Osteoblast (primary cell): ENCODE measurements around the gene NRDC. TPM values are rescaled to one million over a fixed set of nuclear protein-coding genes. Genes with fewer than 3 reads are reported as not detected.

Source experiments
- DNase-seq: peaks from one replicate; pipeline ENCODE4 v3.0.0; 2011; ENCODE audit warnings: low spot score, mixed read lengths; ENCODE audit not compliant: insufficient read length; ENCODE audit errors: missing footprints
- H2AFZ ChIP-seq: 2 replicates; pipeline ENCODE4 v1.6.0; 2011; ENCODE audit warnings: mild to moderate bottlenecking, low read length
- H3K27ac ChIP-seq: 2 replicates; pipeline ENCODE4 v1.5.1; 2011; ENCODE audit warnings: mild to moderate bottlenecking, low read depth, low read length, moderate library complexity
- H3K27me3 ChIP-seq: 2 replicates; pipeline ENCODE4 v1.6.0; 2012; ENCODE audit warnings: mild to moderate bottlenecking, control low read depth, inconsistent platforms, low read length, moderate library complexity; ENCODE audit not compliant: insufficient read depth
- H3K36me3 ChIP-seq: 2 replicates; pipeline ENCODE4 v1.5.1; 2011; ENCODE audit warnings: mild to moderate bottlenecking, low read length, control low read depth, moderate library complexity; ENCODE audit not compliant: insufficient read depth
- H3K4me1 ChIP-seq: 2 replicates; pipeline ENCODE4 v1.5.1; 2011; ENCODE audit warnings: mild to moderate bottlenecking, low read length, control low read depth, moderate library complexity; ENCODE audit not compliant: insufficient read depth
- H3K4me2 ChIP-seq: 2 replicates; pipeline ENCODE4 v1.6.0; 2011; ENCODE audit warnings: mild to moderate bottlenecking, low read length; ENCODE audit not compliant: insufficient read depth
- H3K4me3 ChIP-seq: fragments of 200-600 bp; sonication (generic); 3 replicates; pipeline ENCODE4 v1.5.1; 2012; ENCODE audit warnings: mild to moderate bottlenecking, low read length, inconsistent platforms; ENCODE audit not compliant: insufficient read depth
- H3K79me2 ChIP-seq: 2 replicates; pipeline ENCODE4 v1.6.0; 2012; ENCODE audit warnings: mild to moderate bottlenecking, low read length, control low read depth, inconsistent platforms; ENCODE audit not compliant: insufficient read depth
- H3K9me3 ChIP-seq: 2 replicates; pipeline ENCODE4 v1.5.1; 2011; ENCODE audit warnings: low read depth, low read length, control low read depth
- H4K20me1 ChIP-seq: 2 replicates; pipeline ENCODE4 v1.6.0; 2012; ENCODE audit warnings: mild to moderate bottlenecking, low read length, control low read depth; ENCODE audit not compliant: insufficient read depth
- CTCF ChIP-seq: IDR thresholded peaks from 2 replicates; pipeline ENCODE4 v1.5.1; 2011; ENCODE audit warnings: mild to moderate bottlenecking, low read depth, low read length, moderate library complexity; ENCODE audit errors: extremely low read depth
- total RNA-seq: library from RNA; depleted of rRNA; stranded (reverse); fragments of >200 nt; gene quantifications from 2 replicates; pipeline ENCODE4 v1.2.3, GENCODE V29; 2012

Gene NRDC
- total RNA-seq, 1 donor, result 81.4 TPM

DNA sequence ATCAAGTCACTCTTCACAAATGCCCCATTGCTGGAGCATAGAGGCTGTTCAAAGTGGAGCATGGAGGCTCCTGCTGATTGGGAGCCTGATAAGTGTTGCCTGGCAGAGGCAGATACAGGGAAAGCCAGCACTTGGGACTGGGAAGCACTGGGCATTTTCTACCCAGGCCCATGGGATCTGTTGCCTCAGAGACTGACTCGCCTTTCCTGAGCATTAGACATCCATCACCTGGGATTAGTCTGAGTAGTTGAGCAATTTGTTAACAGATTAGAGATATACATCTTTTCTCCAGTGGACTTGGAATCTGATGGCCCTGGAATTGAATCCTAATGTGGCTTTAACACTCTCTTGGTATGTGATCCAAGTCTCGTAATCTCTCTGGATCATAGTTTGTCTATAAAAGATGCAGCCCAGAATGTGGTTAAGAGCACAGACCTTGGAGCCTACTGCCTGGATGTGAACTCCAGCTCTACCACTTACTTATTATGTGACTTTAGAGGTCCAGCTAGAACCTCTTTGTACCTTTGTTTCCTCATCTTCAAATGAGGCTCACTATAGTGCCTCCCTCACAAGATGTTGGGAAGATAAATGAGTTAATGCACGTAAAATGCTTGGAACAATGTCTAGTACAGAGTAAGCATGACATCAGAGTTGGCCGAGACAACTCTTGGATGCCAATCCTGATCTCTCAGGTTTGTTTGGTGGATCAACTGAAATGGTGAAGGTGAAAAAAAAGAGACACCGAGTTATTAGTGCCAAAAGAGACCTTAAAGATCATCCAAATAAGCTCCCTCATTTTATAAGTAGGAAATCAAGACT is 38.3 kb upstream of the NRDC start:
- Histone ChIP-seq H3K79me2 (no peaks in the 10 kb centered on the region), H3K4me3 (no peak overlapping the region), H3K36me3 (no peaks in the 10 kb centered on the region), H4K20me1 (no peaks in the 10 kb centered on the region), H3K27ac (peak overlapping the region; percentile 24), H2AFZ (no peak overlapping the region), H3K4me2 (peak overlapping the region; percentile 4), H3K9me3 (no peaks in the 10 kb centered on the region), H3K27me3 (no peaks in the 10 kb centered on the region), H3K4me1 (peaks cover 12% of the 10 kb centered on the region)
- no peak for DNase-seq
- no peak for TF ChIP-seq CTCF

DNA sequence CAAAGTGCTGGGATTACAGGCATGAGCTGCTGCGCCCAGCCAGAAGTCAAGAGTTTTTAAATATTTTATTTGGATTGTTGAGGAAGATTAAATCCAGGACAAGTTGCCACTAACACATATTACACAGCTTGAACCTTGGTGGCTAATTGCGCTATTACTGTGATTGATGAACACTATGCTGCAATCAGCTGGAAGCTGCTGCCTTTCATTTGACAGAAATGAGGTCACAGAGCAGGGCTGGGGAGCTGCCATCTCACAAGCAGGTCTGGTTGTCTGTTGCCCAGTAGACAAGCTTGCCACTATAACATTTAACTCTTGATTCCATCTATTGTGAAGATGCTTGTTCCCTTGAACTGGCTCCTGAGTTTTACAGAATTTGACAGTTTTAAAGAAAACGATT is 37.4 kb upstream of the NRDC start:
- DNase-seq, result no peak
- no peaks in the 10 kb centered on the region for H3K36me3 ChIP-seq
- no peak overlapping the region for H3K27ac ChIP-seq
- H3K9me3 ChIP-seq, result no peaks in the 10 kb centered on the region
- H3K4me1 ChIP-seq, result peaks cover 12% of the 10 kb centered on the region
- H4K20me1 ChIP-seq, result no peaks in the 10 kb centered on the region
- no peak overlapping the region for H2AFZ ChIP-seq
- H3K4me3 ChIP-seq, result no peak overlapping the region
- TF ChIP-seq CTCF, result no peak
- no peak overlapping the region for H3K4me2 ChIP-seq
- H3K79me2 ChIP-seq, result no peaks in the 10 kb centered on the region
- H3K27me3 ChIP-seq, result no peaks in the 10 kb centered on the region

DNA sequence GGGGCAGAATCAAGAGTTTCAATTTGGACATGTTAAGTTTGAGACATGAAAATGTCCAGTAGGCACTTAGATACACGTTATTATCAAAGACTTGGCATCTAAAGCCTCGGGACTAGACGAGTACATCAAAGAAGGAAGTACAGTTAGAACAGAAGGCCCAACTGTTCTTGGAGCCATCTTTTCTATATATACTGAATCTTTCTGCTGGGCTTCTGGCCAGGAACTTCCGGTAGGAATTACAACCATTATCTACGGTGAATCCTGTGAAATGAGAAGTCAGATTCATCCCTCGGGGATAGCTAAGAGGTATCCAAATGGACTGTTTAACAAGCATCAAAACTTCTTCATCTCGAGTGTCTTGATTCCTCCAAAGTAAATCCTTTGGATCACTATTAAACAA is 34.4 kb upstream of the NRDC start:
- DNase-seq, result no peak
- Histone ChIP-seq H4K20me1 (no peaks in the 10 kb centered on the region), H2AFZ (no peak overlapping the region), H3K9me3 (no peaks in the 10 kb centered on the region), H3K79me2 (no peaks in the 10 kb centered on the region), H3K36me3 (no peaks in the 10 kb centered on the region), H3K27me3 (no peaks in the 10 kb centered on the region), H3K4me3 (no peak overlapping the region), H3K4me1 (peaks cover 12% of the 10 kb centered on the region), H3K27ac (no peak overlapping the region), H3K4me2 (no peak overlapping the region)
- TF ChIP-seq CTCF, result no peak

DNA sequence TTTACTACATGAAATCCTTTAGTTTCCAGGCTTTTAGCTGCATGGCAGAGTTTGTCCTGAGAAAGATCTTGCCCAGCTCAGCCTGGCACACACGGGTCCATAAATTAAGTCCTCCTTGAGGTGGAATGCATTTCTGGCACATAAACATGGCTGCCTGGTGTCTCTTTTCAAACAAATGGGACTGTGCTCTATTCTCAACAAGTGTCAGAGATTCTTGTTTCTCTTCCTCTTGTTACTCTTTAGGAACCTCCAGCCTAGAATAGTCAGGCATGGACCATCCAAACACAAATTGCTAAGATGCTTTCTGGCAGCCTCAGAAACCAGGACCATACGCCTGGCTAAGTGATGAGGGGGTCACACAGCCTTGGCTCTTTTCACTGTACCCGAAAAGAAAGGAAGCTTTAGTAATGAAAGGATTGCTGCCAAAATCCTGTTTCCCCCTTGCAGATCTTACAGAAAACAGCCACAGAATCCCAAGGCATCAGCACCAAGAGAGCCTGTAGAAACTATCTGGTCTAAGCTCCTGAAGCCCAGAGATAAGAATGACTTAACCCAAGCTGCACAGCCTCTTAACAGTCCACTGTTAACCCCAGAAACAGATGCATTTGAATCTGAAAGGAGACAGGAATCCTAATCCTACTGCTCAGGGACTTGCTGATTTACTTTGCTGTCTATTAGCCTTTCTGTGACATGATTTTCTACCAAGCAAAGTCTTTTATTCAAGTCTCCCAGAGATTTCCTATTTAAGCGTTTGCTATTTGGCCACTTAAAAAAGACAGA is 31.9 kb upstream of the NRDC start:
- Histone ChIP-seq H2AFZ (no peak overlapping the region), H3K4me2 (no peak overlapping the region), H4K20me1 (no peaks in the 10 kb centered on the region), H3K9me3 (no peaks in the 10 kb centered on the region), H3K36me3 (no peaks in the 10 kb centered on the region), H3K79me2 (no peaks in the 10 kb centered on the region), H3K27me3 (no peaks in the 10 kb centered on the region), H3K27ac (no peak overlapping the region), H3K4me1 (peaks cover 10% of the 10 kb centered on the region), H3K4me3 (no peak overlapping the region)
- TF ChIP-seq CTCF, result no peak
- DNase-seq, result no peak
